ENCODE measurements around the gene NDP. TPM values are rescaled to one million over a fixed set of nuclear protein-coding genes. Genes with fewer than 3 reads are reported as not detected.

The NDP gene
- total RNA-seq, 1 donor from 2014 or later, result 1.1 TPM

- DNase-seq (ENCODE audit: extremely low spot score, unreplicated experiment), result no peak
- Mint-ChIP-seq H3K4me3 (no peak overlapping the region), H3K36me3 (no peaks in the 10 kb centered on the region), H3K27me3 (peaks cover 36% of the 10 kb centered on the region), H3K4me1 (ENCODE audit: unreplicated experiment) (peaks cover 7% of the 10 kb centered on the region), H3K27ac (no peak overlapping the region), H3K9me3 (peaks cover 3% of the 10 kb centered on the region)
- TF ChIP-seq CTCF (conservative IDR thresholded peaks at IDR 0.05), result no peak
Measured at GRCh38 chrX:43976205-43976604, 3.0 kb upstream of the NDP start.

- Mint-ChIP-seq H3K36me3 (no peaks in the 10 kb centered on the region), H3K9me3 (peaks cover 3% of the 10 kb centered on the region), H3K27ac (no peak overlapping the region), H3K4me3 (no peak overlapping the region), H3K27me3 (peaks cover 36% of the 10 kb centered on the region), H3K4me1 (ENCODE audit: unreplicated experiment) (peaks cover 7% of the 10 kb centered on the region)
- TF ChIP-seq CTCF (conservative IDR thresholded peaks at IDR 0.05), result no peak
- DNase-seq (ENCODE audit: extremely low spot score, unreplicated experiment), result no peak
Measured at GRCh38 chrX:43975796-43976195, 2.6 kb upstream of the NDP start.

GRCh38 chrX:43974741-43975465 lies 1.7 kb upstream of the NDP start:
- no peak overlapping the region for H3K27ac Mint-ChIP-seq
- no peak for DNase-seq (ENCODE audit: extremely low spot score, unreplicated experiment)
- peaks cover 3% of the 10 kb centered on the region for H3K9me3 Mint-ChIP-seq
- H3K4me1 Mint-ChIP-seq (ENCODE audit: unreplicated experiment), result peaks cover 7% of the 10 kb centered on the region
- no peaks in the 10 kb centered on the region for H3K36me3 Mint-ChIP-seq
- no peak overlapping the region for H3K4me3 Mint-ChIP-seq
- TF ChIP-seq CTCF (conservative IDR thresholded peaks at IDR 0.05), result no peak
- H3K27me3 Mint-ChIP-seq, result peaks cover 36% of the 10 kb centered on the region

GRCh38 chrX:43974100-43974475 lies 898 bp upstream of the NDP start:
- no peak for DNase-seq (ENCODE audit: extremely low spot score, unreplicated experiment)
- Mint-ChIP-seq H3K4me1 (ENCODE audit: unreplicated experiment) (peaks cover 7% of the 10 kb centered on the region), H3K36me3 (no peaks in the 10 kb centered on the region), H3K9me3 (peaks cover 3% of the 10 kb centered on the region), H3K27me3 (peaks cover 36% of the 10 kb centered on the region), H3K4me3 (peak overlapping the region; percentile 85), H3K27ac (no peak overlapping the region)
- no peak for TF ChIP-seq CTCF (conservative IDR thresholded peaks at IDR 0.05)

- Mint-ChIP-seq H3K4me3 (peak overlapping the region; percentile 85), H3K9me3 (peaks cover 3% of the 10 kb centered on the region), H3K27ac (no peak overlapping the region), H3K36me3 (no peaks in the 10 kb centered on the region), H3K27me3 (peaks cover 36% of the 10 kb centered on the region), H3K4me1 (ENCODE audit: unreplicated experiment) (peaks cover 7% of the 10 kb centered on the region)
- DNase-seq (ENCODE audit: extremely low spot score, unreplicated experiment), result no peak
- no peak for TF ChIP-seq CTCF (conservative IDR thresholded peaks at IDR 0.05)
Measured at GRCh38 chrX:43971966-43972961, 926 bp downstream of the NDP start.
